HS-5 (cell line): Measurements from ENCODE around the gene EYA3.

Source experiments
- DNase-seq: peaks from one replicate; pipeline ENCODE4 v3.0.0-alpha.2; 2012; ENCODE audit warnings: low read depth

The EYA3 gene

DNA sequence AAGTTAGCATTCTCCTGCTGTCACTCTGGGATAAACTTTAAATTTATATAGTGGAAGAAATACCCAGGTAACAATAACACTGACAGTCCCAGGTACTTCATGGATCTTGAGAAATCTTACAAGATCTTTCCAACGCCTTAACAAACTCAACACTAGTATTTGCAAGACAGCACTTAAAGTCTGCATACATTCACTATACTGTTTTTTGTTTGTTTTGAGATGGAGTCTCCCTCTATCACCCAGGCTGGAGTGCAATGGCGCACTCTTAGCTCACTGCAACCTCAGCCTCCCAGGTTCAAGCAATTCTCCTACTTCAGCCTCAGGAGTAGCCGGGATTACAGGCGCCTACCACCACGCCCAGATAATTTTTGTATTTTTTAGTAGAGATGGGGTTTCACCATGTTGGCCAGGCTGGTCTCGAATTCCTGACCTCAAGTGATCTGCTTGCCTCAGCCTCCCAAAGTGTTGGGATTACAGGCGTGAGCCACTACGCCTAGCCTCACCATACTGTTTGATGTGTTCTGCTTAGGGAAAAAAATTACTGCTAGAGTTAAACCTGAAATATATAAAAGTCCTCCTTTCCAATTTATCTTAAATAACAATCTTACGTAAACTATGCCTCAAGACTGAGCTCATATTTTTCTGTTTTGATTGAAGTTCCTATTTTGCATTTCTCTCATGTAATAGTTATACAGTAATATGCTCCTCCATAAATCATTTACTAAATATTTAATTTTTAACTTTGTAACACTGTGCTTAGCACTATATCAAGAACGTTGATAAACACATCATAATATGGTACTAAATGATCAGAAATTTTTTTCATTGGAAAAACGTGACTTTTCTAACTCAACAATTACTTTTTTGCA is 17.5 kb downstream of the EYA3 start:
- no peak for DNase-seq

DNA sequence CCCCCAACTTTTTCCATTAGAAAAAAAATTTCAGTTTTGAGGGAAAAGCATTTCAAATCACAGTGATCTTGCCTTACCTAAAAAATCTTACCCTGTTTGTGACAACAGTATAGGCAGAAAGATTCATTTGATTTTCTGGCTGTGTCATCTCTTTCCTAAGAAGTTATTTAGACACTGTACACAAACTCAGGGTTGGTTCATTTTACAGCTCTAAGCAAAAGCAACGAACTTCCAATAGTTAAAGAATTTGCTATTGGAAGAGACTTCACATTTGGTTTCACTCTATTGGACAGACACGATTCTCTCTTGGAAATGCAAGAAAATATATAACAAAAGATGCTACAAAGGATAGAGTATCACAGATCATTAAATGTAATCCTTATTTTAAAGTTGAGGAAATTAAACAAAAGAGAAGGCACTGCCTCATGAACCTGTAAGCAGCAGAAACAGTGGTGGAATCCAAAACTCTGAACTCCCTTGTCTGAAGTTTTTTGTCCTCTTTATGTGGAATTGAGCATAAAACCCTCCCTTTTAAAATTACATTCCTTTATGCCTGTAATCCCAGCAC is 20.8 kb downstream of the EYA3 start:
- no peak for DNase-seq

DNA sequence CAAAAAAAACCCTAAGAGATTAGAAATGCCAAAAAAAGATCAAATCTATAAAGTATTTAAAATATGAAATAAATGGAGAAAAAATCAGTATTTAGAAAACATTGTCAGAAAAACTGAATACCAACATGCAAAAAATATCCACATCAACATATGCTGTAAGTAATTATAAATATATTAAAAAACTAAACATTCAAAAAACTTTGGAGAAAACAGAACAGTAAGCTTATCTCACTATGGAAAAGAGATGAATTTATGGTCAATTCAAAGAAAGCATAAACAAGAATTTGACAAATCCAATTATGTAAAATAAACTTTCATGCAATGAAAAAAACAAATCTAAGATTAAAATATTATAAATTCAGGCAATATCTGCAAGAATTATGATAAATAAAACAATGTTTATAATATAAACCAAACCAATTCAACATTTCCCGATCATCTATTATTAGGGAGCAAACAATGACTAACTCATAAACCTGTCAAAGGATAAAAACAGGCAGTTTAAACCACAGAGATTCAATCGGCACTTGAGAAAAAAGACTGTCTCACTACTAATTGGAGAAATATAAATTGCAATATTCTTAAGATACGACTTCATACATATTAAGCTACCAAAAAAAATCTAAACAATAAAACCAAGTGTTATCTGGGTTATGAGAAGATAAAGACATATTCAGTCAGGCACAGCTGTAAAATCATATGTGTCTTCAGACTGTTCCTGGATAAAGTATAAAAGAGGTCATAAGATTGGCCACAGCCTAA is 21.8 kb downstream of the EYA3 start:
- no peak for DNase-seq

DNA sequence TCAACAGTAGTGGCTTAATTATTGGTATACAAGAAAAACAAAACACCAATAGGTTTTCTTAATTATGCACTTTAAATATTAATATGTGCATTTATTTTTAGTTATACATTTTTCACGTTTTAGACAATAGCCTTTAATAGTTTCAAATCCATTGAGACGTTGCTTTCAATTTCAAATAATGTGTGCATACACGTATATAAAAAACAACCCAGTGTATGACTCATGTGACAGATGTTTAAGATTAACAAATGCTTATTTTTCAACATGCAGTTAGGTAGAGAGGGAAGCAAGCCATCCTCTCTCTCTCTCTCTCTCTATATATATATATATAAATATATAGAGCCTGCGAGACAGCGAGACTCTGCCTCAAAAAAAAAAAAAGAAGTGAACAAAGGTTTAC is 24.3 kb downstream of the EYA3 start:
- DNase-seq: peak; percentile 73

DNA sequence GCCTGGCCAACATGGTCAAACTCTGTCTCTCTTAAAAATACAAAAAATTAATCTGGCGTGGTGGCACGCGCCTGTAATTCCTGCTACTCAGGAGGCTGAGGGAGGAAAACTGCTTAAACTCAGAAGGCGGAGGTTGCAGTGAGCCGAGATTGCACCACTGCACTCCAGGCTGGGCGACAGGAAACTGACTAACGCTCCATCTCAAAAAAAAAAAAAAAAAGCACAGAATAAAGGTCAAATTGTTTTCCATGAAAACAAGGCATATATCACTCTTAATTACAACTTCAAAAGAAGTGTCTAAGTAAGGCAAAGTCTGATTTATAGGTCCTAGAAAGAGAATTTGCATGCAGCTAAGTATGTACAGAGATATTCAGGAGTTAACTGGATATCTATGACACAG is 25.6 kb downstream of the EYA3 start:
- no peak for DNase-seq

DNA sequence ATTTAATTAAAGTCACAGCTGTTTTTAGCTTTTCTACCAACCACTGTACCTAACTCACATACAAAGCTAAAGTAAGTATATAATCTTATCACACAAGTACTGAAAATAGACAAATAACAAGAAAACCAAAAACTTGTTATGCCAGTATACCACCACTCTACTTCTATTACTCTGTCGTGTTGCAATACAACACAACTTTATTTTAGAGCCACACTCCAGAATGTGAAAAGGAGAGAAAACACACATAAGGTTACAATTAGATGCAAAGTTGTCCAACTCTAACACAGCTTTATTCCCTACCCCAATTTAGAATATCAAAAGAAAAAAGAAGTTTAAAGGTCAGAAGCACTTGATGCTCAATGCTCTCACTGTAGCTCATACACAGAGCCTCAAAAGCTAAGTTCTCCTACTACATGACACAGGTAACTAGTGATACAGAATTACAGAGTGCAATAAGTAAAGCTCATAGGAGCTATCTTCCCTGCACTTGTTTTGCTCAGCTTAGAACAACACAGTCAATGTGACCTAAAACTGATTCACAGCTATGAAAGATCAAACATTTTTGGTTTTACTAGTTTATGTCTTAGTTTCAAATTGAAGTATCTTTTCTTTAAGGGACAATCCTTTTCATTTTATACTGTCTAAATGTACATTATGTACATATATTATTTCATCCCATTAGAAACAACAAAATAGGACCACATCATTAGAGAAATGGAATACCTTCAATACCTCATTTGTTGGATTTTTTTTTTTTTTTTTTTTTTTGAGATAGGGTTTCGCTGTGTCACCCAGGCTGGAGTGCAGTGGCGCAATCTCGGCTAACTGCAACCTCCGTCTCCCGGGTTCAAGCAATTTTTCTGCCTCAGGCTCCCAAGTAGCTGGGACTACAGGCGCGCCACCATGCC is 29.2 kb downstream of the EYA3 start:
- no peak for DNase-seq

DNA sequence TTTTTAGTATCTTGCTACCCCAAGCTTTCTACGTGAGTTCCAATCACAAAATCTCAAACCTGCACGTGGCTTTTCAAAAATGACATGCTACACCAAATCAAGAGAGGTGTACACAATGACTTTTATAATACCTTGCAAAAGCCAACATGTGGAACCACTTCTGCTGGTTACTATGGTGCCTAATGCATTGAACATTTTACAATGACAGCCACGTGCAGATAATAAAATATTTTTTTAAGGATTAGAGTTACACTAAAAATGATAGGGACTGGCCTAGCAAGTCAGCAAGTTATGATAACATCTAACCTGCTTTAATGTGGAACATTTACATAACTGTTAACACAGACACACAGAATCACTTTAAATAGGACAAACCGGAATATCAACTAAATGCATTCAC is 30.2 kb downstream of the EYA3 start:
- DNase-seq: no peak

DNA sequence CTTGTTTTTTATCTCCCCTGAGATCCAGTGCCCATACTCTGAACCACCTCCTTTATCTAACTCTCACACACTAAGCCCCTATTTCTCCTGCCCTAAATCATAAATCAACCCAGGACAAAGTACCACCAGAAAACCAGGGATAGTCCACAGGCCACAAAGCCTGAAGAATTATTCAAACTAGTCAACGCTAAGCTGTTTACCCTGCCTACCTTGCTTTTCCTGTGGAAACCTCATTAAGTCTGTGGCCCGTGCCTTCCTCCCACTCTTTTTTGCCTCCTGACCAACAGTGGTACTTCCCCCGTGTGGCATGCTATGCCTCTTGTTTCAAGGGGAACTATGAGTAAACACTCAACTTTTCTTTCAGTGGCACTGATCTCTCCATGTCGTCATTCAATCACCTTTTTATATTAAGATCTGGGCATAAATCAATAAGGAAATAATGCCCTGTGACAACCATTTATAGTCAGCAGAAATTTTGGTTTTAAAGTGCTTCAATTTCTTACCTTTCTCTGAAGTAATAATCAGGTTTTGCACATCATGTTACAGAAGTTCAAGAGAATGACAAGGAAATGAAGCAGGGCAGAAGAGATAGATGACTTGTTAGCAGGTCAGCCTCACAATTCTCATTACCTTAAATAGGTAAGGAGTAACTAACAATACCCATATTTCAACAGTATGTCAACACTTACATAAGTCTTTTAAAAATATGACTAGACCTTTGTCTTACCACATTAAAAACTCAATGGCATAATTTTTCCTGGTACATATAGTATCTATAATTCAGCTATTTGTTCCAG is 32.1 kb downstream of the EYA3 start:
- DNase-seq: no peak

DNA sequence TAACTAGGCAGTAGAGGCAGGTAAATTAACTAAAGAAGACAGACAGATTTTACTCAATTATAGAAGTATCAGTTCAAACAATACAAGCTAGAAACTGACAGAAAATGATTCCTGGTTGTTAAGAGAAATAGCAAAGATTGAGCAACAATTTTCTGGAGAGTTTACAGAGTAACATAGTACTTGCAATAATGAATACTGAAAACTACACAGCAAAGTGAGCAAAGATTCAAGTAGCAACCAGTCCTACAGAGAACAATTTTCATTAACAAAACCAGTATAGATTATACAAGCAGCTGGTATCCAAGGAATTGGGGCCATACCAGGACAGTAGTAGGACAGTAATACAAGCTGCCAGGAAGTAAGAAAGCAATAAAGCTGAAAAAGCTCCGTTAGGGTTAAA is 37.6 kb downstream of the EYA3 start:
- no peak for DNase-seq

DNA sequence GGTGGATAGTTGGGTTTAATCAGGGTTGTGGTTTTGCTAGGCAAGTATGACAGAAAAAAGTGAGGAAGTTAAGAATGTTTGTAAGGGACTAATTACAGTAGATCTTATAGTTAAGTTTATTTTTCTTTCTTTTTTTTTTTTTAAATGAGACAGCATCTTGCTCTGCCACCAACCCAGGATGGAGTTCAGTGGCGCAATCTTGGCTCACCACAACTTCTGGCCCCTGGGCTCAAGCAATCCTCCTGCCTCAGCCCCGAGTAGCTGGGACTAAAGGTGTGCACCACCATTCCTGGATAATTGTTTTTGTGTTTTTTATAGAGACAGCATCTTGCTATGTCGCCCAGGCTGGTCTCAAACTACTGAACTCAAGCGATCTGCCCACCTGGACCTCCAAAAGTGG is 41.7 kb downstream of the EYA3 start:
- DNase-seq: no peak

DNA sequence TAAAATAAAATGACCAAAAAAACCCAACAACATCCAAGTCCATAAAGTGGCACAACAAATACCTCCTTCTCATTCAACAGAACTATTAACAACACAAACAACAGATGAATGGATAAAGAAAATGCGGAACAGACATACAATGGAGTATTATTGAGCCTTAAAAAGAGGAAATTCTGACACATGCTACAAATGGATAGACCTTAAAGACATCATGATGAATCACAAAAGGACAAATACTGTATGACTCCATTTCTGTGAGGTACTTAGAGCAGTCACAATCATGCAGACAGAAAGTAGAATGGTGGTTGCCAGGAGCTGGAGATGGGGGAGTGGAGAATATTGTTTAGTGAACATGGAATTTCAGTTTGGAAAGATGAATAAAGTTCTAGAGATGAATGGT is 42.6 kb downstream of the EYA3 start:
- DNase-seq: no peak

DNA sequence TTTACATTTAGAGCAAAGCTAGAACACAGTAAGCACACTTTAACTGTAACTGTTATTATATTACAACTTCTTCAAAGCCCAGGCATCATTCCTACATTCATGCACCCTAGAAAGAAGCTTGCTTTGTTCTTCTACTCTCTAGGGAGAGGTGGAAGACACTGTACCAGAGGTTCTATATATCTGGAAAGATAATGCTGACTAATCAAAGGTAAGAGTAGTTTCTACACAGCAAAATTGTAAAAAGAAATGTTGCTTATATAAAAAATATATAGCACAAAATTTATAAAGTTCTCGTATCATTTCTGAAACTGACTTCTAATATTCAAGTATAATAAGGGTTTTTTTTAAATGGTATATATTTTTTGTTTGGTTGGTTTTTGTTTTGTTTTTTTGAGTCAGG is 44.0 kb downstream of the EYA3 start:
- no peak for DNase-seq

DNA sequence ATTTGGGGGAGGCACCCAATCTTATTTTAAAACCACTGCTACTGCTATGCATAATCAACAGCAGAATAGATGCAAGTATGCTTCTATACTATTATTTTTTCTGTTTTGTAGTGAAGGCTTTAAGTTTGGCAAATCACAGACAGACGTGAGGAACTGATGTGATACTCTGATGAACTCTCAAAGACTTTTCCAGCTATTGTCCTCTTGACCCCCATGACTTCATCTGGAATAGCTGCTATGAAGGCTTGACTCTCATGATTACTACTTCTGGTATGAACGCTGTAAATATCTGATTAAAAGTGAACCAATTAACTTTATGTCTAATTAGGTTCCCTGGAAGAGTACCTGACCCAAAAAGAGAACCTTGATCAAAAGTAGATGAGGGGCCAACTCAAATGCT is 49.1 kb downstream of the EYA3 start:
- no peak for DNase-seq

DNA sequence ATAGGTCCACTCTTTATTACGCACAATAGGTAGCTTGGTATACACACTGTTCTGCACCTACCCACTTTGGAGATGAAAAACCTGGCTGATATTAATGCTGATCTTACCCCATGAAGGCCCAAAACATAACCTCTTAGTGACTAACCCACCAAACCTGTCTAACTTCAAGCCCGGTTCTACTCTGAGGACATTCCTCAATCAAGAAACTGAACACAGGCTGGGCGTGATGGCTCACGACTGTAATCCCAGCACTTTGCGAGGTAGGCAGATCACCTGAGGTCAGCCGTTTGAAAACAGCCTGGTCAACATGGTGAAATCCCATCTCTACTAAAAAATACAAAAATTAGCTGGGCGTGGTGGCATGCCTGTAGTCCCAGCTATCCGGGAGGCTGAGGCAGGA is 50.5 kb downstream of the EYA3 start:
- DNase-seq: no peak

DNA sequence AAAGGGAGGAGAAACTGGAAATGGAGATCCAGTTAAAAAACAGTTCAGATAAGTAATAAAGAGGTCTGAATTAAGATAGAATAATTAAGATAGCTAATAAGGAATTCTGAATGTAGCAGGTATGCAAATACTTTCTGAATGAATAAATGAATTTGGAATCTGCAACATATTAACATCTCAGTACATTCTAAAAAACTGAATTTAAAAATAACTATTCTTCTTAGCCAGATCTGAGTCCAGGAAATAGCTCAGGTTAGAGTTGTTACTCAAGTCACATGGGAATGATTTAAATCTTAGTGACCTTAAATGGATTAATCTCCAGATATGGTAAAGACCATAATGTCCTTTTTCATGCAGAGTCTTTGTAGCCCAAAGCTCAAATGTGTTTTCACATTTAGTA is 51.2 kb downstream of the EYA3 start:
- no peak for DNase-seq

DNA sequence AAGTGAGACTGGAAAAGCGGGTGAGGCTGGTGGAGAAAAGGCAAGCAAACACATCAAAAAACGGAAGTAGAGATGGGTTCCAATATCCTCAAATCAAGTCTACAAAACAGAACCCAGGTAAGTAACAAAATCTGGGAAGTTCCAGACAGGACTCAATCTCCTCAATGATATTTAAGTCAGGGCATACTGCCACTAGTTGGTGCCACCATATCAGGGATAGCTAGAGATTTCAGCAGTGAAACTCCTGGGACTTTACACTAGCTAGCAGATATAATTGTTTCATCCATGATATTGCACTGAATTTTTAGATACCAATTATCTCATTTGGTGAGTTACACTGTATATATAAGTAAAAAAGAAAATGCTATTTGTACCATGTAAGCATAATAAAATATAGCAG is 52.0 kb downstream of the EYA3 start:
- DNase-seq: no peak

DNA sequence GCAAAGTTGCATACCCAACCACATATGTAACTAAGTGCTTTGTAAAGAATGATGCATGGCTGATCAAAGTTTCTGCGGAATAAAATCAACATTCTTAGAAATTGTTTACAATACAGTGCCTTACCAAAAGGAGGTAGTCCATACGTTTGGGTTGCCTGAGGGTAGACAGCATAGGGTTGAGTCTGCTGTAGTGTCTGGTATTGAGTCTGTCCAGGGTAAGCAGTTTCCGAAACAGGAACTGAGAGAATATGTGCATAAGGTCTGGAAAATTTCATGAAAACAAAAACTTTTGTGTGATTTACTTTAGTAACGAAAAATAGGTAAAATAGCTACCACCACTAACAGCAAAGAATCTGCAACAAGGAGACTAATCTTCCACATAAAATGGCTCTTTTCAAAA is 53.0 kb downstream of the EYA3 start:
- no peak for DNase-seq

DNA sequence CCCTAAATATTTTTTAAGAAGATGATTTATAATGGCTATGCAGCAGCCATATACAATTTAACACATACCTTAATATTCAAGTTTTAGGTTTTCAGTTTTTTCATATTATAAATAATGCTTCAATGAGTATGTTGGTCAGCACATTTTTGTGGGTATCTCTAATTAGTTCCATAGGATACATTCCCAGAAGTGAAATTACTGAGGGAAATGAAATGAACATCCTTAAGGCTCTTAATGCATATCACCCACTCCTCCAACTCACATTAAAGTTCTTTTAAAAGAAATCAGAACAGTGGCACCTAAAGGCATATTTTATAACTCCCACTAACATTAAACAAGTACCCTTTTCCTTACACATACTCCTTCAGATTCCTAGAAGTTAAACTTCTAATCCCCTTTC is 56.1 kb downstream of the EYA3 start:
- DNase-seq: no peak

DNA sequence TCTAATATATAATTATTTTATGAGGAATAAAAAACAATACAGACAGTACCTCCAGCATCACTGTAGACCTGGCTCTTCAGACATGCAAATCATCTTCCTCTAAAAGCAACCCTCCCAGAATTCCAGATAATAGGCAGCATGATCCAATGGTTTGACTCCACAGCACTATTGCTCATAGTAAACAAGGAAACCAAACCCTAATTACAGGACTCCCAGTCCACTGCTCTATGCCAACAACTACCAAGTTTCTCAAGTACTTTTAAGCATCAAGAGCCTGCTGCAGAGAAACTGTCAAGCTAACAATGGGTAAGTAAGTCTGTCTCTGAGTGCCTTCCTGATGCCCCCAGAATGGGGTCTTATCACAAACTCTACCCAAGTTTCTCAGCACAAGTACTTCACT is 57.2 kb downstream of the EYA3 start:
- no peak for DNase-seq

DNA sequence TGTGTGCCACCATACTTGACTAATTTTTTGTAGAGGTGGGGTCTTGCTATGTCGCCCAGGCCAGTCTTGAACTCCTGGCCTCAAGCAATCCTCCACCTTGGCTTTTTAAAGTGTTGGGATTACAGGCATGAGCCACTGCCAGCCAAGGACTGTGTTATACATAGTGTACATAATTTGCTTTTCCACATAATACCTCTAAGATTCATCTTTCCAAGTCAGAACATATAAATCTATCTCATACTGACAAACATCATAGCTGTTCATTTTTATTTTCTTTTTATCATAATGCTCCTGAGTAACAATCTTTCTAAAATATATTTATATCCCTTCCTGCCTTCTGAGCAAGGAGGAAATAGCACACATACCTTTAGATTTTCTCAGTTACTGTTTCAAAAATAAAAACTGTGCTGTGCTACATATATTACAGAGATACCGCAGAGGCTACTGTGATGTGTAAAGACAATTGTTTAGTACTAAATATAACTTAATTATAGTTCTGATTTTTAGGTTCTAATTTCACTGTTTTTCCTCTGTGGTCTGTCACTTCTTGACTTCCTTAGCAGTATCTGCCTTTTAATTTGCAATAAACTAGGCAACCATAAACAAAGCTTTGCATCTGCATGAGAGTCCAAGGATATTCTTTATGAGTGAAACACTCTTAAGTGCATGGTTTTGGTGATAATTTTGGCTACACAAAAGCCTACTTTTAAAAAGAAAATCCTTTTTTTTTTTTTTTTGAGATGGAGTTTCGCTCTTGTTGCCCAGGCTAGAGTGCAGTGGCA is 59.3 kb downstream of the EYA3 start:
- DNase-seq: no peak

DNA sequence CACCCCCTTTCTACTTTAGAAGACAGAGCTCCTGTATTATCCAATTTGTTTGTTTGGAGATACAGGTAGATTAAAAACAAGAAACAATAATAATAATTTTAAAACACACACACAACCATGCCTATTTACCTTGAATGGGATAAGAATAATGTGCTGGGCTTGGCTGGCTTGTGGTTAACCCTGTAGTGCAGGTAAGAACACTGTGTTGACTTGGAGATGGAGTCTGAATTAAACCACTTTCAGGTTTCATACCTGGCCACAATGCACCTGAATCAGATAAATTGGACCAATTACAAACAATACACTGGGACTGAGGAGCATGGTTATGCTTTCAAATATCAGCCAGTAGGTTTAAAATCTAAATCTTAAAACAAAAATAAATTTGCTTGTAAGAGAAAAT is 60.8 kb downstream of the EYA3 start:
- DNase-seq: no peak
